Adrenal gland (tissue), 5 donors: ENCODE data around the gene KCNH6.

ENCODE experiments used
- POLR2A ChIP-seq, 2 donors: fragments of 450-650 bp; IDR thresholded peaks; one replicate each; pipeline ENCODE4 v1.6.1; 2017; ENCODE audit warnings: antibody characterized with exemption in 2 of 2, mild to moderate bottlenecking in 2 of 2, moderate library complexity in 1 of 2
- TF ChIP-seq, protein P1 (sequence below), 6 experiments: fragments of 450-650 bp in 4 of 6; fragments of 200-600 bp in 2 of 6; sonication (generic) in 1 of 6; IDR thresholded peaks; 1 replicate in 5 of 6; 2 replicates in 1 of 6; pipeline versions ENCODE4 v1.5.1 to v1.8.0; 2016 to 2021; ENCODE audit warnings: antibody characterized with exemption in 6 of 6, mild to moderate bottlenecking in 2 of 6, moderate library complexity in 1 of 6
- donor health status: DM: no; HTN: no; CAD: no.

GRCh38 chr17:63504261-63504660 lies 18.9 kb upstream of the KCNH6 start:
- TF ChIP-seq, protein P1, sequence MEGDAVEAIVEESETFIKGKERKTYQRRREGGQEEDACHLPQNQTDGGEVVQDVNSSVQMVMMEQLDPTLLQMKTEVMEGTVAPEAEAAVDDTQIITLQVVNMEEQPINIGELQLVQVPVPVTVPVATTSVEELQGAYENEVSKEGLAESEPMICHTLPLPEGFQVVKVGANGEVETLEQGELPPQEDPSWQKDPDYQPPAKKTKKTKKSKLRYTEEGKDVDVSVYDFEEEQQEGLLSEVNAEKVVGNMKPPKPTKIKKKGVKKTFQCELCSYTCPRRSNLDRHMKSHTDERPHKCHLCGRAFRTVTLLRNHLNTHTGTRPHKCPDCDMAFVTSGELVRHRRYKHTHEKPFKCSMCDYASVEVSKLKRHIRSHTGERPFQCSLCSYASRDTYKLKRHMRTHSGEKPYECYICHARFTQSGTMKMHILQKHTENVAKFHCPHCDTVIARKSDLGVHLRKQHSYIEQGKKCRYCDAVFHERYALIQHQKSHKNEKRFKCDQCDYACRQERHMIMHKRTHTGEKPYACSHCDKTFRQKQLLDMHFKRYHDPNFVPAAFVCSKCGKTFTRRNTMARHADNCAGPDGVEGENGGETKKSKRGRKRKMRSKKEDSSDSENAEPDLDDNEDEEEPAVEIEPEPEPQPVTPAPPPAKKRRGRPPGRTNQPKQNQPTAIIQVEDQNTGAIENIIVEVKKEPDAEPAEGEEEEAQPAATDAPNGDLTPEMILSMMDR (IDR thresholded peaks at IDR 0.05): no peak
- TF ChIP-seq POLR2A (IDR thresholded peaks at IDR 0.05): no peak
